ENCODE data around the gene MROH9. TPM values are rescaled to one million over a fixed set of nuclear protein-coding genes. Genes with fewer than 3 reads are reported as not detected.

MROH9 gene
- total and polyA plus RNA-seq, 2 of the 8 experiments (the other 6 are each of a cell fraction or from before 2014, with no cell fraction given) = not detected

GRCh38 chr1:171110621-171111326, 175.4 kb downstream of the MROH9 start:
- Histone ChIP-seq H3K79me2 (ENCODE audit: control insufficient read depth in 1 of 2, insufficient read depth in 2 of 2, low read length in 2 of 2) (no peaks in the 10 kb centered on the region), H3K14ac (ENCODE audit: insufficient read length) (no peak overlapping the region), H3K27me3 (replicated peaks in 1 of 4; ENCODE audit: control insufficient read depth in 3 of 4, extremely low read depth in 1 of 4, insufficient read depth in 3 of 4, low read length in 3 of 4) (no peaks in the 10 kb centered on the region), H3K23ac (ENCODE audit: insufficient read length) (no peak overlapping the region), H2AK5ac (ENCODE audit: low read depth, low read length) (no peak overlapping the region), H3K27ac (ENCODE audit: low read depth, low read length) (no peak overlapping the region), H3K56ac (replicated peaks; ENCODE audit: insufficient read length, low read depth, low read length) (no peak overlapping the region), H2BK120ac (replicated peaks; ENCODE audit: low read depth, low read length) (no peak overlapping the region), H3K23me2 (ENCODE audit: low read depth, low read length) (no peaks in the 10 kb centered on the region), H2AFZ (ENCODE audit: low read length) (no peak overlapping the region), H3K4ac (replicated peaks; ENCODE audit: insufficient read length, low read depth, low read length) (no peak overlapping the region), H4K91ac (replicated peaks; ENCODE audit: insufficient read length, low read length) (no peak overlapping the region), H4K20me1 (replicated peaks in 1 of 2; ENCODE audit: control insufficient read depth in 1 of 2, insufficient read depth in 2 of 2, low read length in 2 of 2) (no peaks in the 10 kb centered on the region), H4K8ac (ENCODE audit: extremely low read depth, insufficient read depth, low read length) (no peak overlapping the region), H3K4me1 (replicated peaks in 1 of 4; ENCODE audit: control insufficient read depth in 3 of 4, insufficient read depth in 4 of 4, low read length in 3 of 4) (peaks cover 0 to 3% (median 0%) of the 10 kb centered on the region in 4 experiments; a peak in 1 of 7 replicates), H2BK12ac (ENCODE audit: low read depth, low read length) (no peak overlapping the region), H3K4me3 (ENCODE audit: extremely low read depth in 1 of 4, insufficient read depth in 2 of 4, low read depth in 3 of 4, low read length in 4 of 4) (no peak overlapping the region), H3K36me3 (ENCODE audit: control insufficient read depth in 2 of 4, insufficient read depth in 4 of 4, low read length in 3 of 4) (no peaks in the 10 kb centered on the region), H3K79me1 (ENCODE audit: low read depth, low read length) (no peaks in the 10 kb centered on the region), H3K9ac (replicated peaks in 1 of 4; ENCODE audit: extremely low read depth in 1 of 4, low read depth in 3 of 4, low read length in 3 of 4) (no peak overlapping the region), H2BK5ac (ENCODE audit: low read depth, low read length) (no peak overlapping the region), H3K4me2 (ENCODE audit: insufficient read depth in 1 of 2, low read depth in 2 of 2, low read length in 2 of 2) (no peak overlapping the region), H4K5ac (ENCODE audit: insufficient read length, low read depth, low read length) (no peak overlapping the region), H2BK15ac (ENCODE audit: low read length) (no peak overlapping the region), H2BK20ac (ENCODE audit: low read length) (no peak overlapping the region), H3K9me3 (ENCODE audit: insufficient read depth in 2 of 2, low read depth in 1 of 2, low read length in 1 of 2) (no peaks in the 10 kb centered on the region), H3K18ac (ENCODE audit: extremely low read depth, low read length) (no peak overlapping the region)
- FAIRE-seq (no peak), DNase-seq (ENCODE audit: low read depth in 1 of 2, low spot score in 2 of 2) (no peak)
- POLR2A ChIA-PET (ENCODE audit: partially characterized antibody) = no interaction called here
- CTCF ChIA-PET (ENCODE audit: partially characterized antibody) = interaction anchor here (1.0 to 1.4 kb wide), 2 partner anchors 9 to 26 kb away, joined by 4 read pairs; no protein-coding TSS in a partner anchor
- 90% methylated on average over 7 of the region's 7 CpGs; no CpG with 5 or more reads in 1 of the 2 experiments for WGBS, 2 experiments (ENCODE audit: extremely low coverage in 1 of 2, insufficient coverage in 1 of 2, insufficient read length in 1 of 2, insufficient replicate concordance in 2 of 2, low coverage in 1 of 2, low lambda C conversion rate in 2 of 2, missing lambda C conversion rate in 1 of 2)
- TF ChIP-seq, protein P1, sequence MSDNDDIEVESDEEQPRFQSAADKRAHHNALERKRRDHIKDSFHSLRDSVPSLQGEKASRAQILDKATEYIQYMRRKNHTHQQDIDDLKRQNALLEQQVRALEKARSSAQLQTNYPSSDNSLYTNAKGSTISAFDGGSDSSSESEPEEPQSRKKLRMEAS (IDR thresholded peaks at IDR 0.05) = no peak
- no peak for TF ChIP-seq POLR2AphosphoS5 (IDR thresholded peaks at IDR 0.05; ENCODE audit: low read depth, low read length)
- no peak for TF ChIP-seq CREB1 (IDR thresholded peaks at IDR 0.05)
- no peak for TF ChIP-seq SIX5 (IDR thresholded peaks at IDR 0.05; ENCODE audit: low read depth, low read length)
- TF ChIP-seq, protein P2, sequence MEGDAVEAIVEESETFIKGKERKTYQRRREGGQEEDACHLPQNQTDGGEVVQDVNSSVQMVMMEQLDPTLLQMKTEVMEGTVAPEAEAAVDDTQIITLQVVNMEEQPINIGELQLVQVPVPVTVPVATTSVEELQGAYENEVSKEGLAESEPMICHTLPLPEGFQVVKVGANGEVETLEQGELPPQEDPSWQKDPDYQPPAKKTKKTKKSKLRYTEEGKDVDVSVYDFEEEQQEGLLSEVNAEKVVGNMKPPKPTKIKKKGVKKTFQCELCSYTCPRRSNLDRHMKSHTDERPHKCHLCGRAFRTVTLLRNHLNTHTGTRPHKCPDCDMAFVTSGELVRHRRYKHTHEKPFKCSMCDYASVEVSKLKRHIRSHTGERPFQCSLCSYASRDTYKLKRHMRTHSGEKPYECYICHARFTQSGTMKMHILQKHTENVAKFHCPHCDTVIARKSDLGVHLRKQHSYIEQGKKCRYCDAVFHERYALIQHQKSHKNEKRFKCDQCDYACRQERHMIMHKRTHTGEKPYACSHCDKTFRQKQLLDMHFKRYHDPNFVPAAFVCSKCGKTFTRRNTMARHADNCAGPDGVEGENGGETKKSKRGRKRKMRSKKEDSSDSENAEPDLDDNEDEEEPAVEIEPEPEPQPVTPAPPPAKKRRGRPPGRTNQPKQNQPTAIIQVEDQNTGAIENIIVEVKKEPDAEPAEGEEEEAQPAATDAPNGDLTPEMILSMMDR (IDR thresholded peaks at IDR 0.05; ENCODE audit: control extremely low read depth in 1 of 3, insufficient read depth in 1 of 3, low read depth in 1 of 3, low read length in 3 of 3) = no peak
- TF ChIP-seq RFX5 (IDR thresholded peaks at IDR 0.05; ENCODE audit: borderline replicate concordance, low read depth, low read length) = no peak
- no peak for TF ChIP-seq EP300 (IDR thresholded peaks at IDR 0.05; ENCODE audit: borderline replicate concordance in 1 of 2, low read depth in 2 of 2, low read length in 2 of 2)
